ENCODE data around the gene FGG. TPM values are rescaled to one million over a fixed set of nuclear protein-coding genes. Genes with fewer than 3 reads are reported as not detected.

Gene FGG
- total and polyA plus RNA-seq, 3 donors from 2014 or later: 0.25 to 5.1 (median 2.8) TPM

DNA sequence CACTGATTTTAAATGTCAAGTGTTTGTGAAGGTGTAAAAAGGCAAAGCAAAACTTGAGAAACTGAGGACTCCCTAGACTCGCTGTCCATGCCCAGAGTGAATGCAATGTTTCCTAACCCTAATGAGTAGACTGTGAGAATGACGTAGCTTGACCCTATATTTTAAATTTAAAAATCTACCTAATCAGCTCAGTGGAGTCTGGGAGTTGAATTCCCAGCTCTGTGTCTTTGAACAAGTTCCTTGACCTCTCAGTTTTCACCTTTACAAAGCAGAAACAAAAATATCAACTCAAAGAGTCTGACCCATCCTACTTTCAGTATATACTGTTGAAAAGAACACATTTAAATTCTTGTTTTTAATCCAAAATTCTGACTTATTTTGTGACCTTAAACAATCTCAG is 24.3 kb downstream of the FGG start:
- no peak for TF ChIP-seq CTCF (IDR thresholded peaks at IDR 0.05)
- TF ChIP-seq POLR2A (IDR thresholded peaks at IDR 0.05): no peak
- no peaks in the 10 kb centered on the region for H3K27me3 ChIP-seq
- no peak overlapping the region for H3K4me3 ChIP-seq
- no peaks in the 10 kb centered on the region for H3K4me1 ChIP-seq
- H3K9me3 ChIP-seq: no peaks in the 10 kb centered on the region
- no peak overlapping the region for H3K27ac ChIP-seq
- DNase-seq: no peak
- WGBS, 2 donors: 91 to 92% methylated on average over 2 of the region's 2 CpGs
- intact Hi-C loops (cut with DNase I; ENCODE audit: low total_unique reads): no loop called here
- H3K36me3 ChIP-seq (ENCODE audit: low read depth, missing control alignments): no peaks in the 10 kb centered on the region

GRCh38 chr4:154586296-154587033 is 26.0 kb downstream of the FGG start:
- Histone ChIP-seq H3K9me3 (no peaks in the 10 kb centered on the region), H3K4me1 (no peaks in the 10 kb centered on the region), H3K36me3 (ENCODE audit: low read depth, missing control alignments) (no peaks in the 10 kb centered on the region), H3K4me3 (peak overlapping the region in 1 of 2 donors; percentile 4), H3K27ac (no peak overlapping the region), H3K27me3 (no peaks in the 10 kb centered on the region)
- intact Hi-C loops (cut with DNase I; ENCODE audit: low total_unique reads): no loop called here
- TF ChIP-seq POLR2A (IDR thresholded peaks at IDR 0.05) (no peak), CTCF (IDR thresholded peaks at IDR 0.05) (no peak)
- DNase-seq: peak; percentile 34
- WGBS, 2 donors: 58 to 76% methylated on average over 11 to 13 of the region's 13 CpGs

DNA sequence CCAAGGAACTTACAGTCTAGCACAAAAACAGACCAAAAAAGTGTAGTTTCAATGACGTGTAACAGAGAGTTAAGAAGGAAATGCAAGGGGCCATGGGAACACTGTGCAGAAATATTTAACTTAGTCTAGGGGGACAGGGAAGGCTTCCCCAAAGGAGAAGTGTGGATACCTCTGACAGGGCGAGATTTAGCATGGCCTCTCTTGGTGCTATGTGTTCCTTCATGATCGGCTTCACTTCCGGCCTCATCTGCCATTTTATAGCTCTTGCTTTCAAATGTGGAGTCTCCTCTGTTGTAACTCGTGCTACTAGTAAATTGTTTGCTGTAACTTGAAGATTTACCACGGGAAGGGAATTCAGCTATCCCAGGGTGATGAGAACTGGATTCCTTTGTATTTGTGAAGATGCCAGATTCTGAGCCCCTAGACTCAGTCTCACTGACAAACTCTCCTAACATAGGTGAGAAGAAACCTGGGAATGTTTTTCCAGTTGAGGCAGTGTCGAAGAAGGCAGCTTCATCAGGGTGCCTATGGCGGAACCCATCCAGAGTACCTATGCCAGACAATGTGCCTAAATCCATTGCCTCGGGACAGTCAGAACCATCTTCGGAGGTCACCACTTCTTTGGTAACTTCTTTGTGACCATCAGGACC is 27.0 kb downstream of the FGG start:
- no peak for DNase-seq
- Histone ChIP-seq H3K9me3 (no peaks in the 10 kb centered on the region), H3K36me3 (ENCODE audit: low read depth, missing control alignments) (no peaks in the 10 kb centered on the region), H3K27ac (no peak overlapping the region), H3K4me3 (peak overlapping the region in 1 of 2 donors; percentile 4), H3K27me3 (no peaks in the 10 kb centered on the region), H3K4me1 (no peaks in the 10 kb centered on the region)
- TF ChIP-seq POLR2A (IDR thresholded peaks at IDR 0.05) (no peak), CTCF (IDR thresholded peaks at IDR 0.05) (no peak)
- WGBS, 2 donors: 74 to 79% methylated on average over 10 of the region's 10 CpGs
- intact Hi-C loops (cut with DNase I; ENCODE audit: low total_unique reads): no loop called here

DNA sequence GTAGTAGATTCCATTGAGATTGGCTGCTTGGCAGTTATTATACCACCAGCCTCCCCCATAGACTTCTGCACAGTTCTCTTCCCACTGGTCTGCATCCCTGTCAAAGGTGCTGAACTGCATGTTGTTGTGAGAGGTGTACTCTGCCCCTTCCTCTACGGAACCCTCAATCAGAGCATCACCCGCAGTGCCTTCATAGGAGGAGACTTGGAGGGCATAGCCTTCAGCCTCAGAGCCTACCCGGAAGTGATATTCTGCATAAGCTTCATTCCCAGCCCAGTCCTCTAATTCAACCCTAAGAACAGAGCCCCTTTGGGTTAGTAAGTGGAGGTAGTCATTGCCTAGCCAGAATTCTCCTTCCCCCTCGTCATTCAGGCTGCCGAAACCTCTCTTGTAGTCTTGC is 28.2 kb downstream of the FGG start:
- no peaks in the 10 kb centered on the region for H3K4me1 ChIP-seq
- TF ChIP-seq POLR2A (IDR thresholded peaks at IDR 0.05) (no peak), CTCF (IDR thresholded peaks at IDR 0.05) (no peak)
- WGBS, 2 donors: 86 to 93% methylated on average over 5 of the region's 5 CpGs
- no peak for DNase-seq
- no peaks in the 10 kb centered on the region for H3K27me3 ChIP-seq
- no peaks in the 10 kb centered on the region for H3K36me3 ChIP-seq (ENCODE audit: low read depth, missing control alignments)
- no peak overlapping the region for H3K4me3 ChIP-seq
- no peak overlapping the region for H3K27ac ChIP-seq
- H3K9me3 ChIP-seq: no peaks in the 10 kb centered on the region
- intact Hi-C loops (cut with DNase I; ENCODE audit: low total_unique reads): no loop called here

All from testis (tissue), 3 donors.